DND-41 (cell line): ENCODE results near the gene UBXN4.
A peak's percentile ranks its signal among the peaks of the same experiment; 100 is the strongest.

Experiments
- CTCF ChIP-seq: IDR thresholded peaks from 2 replicates; pipeline ENCODE4 v1.5.1; 2012; ENCODE audit warnings: borderline replicate concordance, low read length, moderate library complexity, mild to moderate bottlenecking; ENCODE audit not compliant: poor library complexity, severe bottlenecking; ENCODE audit errors: extremely low read depth
- EZH2 ChIP-seq: IDR thresholded peaks from 3 replicates; pipeline ENCODE4 v1.6.1; 2012; ENCODE audit warnings: borderline replicate concordance, low read depth, mild to moderate bottlenecking, moderate library complexity, low read length, inconsistent platforms; ENCODE audit not compliant: severe bottlenecking

- TF ChIP-seq EZH2: no peak
- TF ChIP-seq CTCF: peak; percentile 49
Measured at GRCh38 chr2:135798762-135799161, 57.1 kb downstream of the UBXN4 start.
